ENCODE data around the gene CGAS. TPM values are rescaled to one million over a fixed set of nuclear protein-coding genes. Genes with fewer than 3 reads are reported as not detected.

Gene CGAS
- total RNA-seq: 3.3 and 4.9 TPM in 2 replicates

GRCh38 chr6:73452107-73452461, at the start of gene CGAS:
CGAS (minus strand) TSS chr6:73452297; CDS start chr6:73452181, 116 bp downstream.

GRCh38 chr6:73461537-73462350, 9.6 kb upstream of the CGAS start, which contains the start of gene MTO1:
MTO1 (plus strand) TSS chr6:73461737; CDS start chr6:73461855, 118 bp downstream.

GRCh38 chr6:73394577-73395354, 57.3 kb downstream of the CGAS start, which contains the start of gene DDX43:
DDX43 (plus strand) TSS chr6:73394828; CDS start chr6:73394906, 78 bp downstream.

Other genes with a start within 250 kb of the CGAS start
- not detected in 2 replicates for gene KHDC1L, start 226.8 kb downstream of the CGAS start, total RNA-seq
- 3.5 TPM in 2 replicates for gene KHDC1, start 189.1 kb downstream of the CGAS start, total RNA-seq
- gene DPPA5, start 98.0 kb downstream of the CGAS start, total RNA-seq: not detected in 2 replicates
- gene KHDC3L, start 89.6 kb downstream of the CGAS start, total RNA-seq: not detected in 2 replicates
- 0.13 and 0.30 TPM in 2 replicates for gene OOEP, start 82.4 kb downstream of the CGAS start, total RNA-seq
- gene DDX43, start 57.5 kb downstream of the CGAS start, total RNA-seq: 2.8 and 4.9 TPM in 2 replicates
- gene MTO1, start 9.4 kb upstream of the CGAS start, total RNA-seq: 31.1 and 34.3 TPM in 2 replicates
- gene EEF1A1, start 68.7 kb upstream of the CGAS start, total RNA-seq: 21,283 and 23,677 TPM in 2 replicates
- gene SLC17A5, start 201.7 kb upstream of the CGAS start, total RNA-seq: 57.4 and 58.1 TPM in 2 replicates
- gene CD109, start 243.9 kb upstream of the CGAS start, total RNA-seq: 46.1 and 46.4 TPM in 2 replicates

Data from smooth muscle cell of the pulmonary artery (primary cell).